ENCODE data around the gene IL1RAPL2.

IL1RAPL2 gene

DNA sequence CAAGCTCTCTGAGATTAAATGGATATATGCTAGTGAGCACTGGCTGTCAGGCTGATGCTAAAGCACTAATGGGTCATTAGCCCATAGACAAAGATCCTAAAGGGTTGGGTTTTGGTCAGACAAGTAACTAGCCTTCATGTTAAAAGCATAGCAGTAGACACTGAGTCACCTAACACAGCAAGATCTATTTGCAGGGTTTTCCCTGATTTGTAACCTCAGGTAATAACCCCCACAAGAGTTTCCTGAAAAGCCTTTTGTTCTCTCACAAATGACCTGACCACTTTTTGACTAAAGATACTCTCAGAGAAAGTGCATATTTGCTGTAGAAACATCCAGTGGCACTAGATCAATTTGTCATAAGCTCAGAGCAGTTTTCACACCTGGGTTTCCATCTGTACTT is 905.6 kb downstream of the IL1RAPL2 start:
- ChIA-PET CTCF (no interaction called here), POLR2A (interaction anchor here (0.7 kb wide), 1 partner anchor 312 kb away, joined by 3 read pairs; no protein-coding TSS in a partner anchor)
- H3K9me3 ChIP-seq (ENCODE audit: control insufficient read depth, insufficient read depth, low read depth, low read length): no peaks in the 10 kb centered on the region
- TF ChIP-seq ZNF623 (tag by site-specific recombination; IDR thresholded peaks at IDR 0.05) (no peak), ZNF10 (tag by site-specific recombination; IDR thresholded peaks at IDR 0.05) (no peak), ZNF248 (tag by site-specific recombination; IDR thresholded peaks at IDR 0.05) (no peak), ZNF169 (tag by site-specific recombination; IDR thresholded peaks at IDR 0.05) (no peak), ZNF354C (tag by site-specific recombination; IDR thresholded peaks at IDR 0.05; ENCODE audit: borderline replicate concordance, low read depth) (no peak), ZNF629 (tag by site-specific recombination; IDR thresholded peaks at IDR 0.05) (no peak), ZNF580 (tag by site-specific recombination; IDR thresholded peaks at IDR 0.05) (no peak), ZNF211 (tag by site-specific recombination; IDR thresholded peaks at IDR 0.05; ENCODE audit: low read depth) (no peak), MEIS1 (CRISPR knock-in tag; IDR thresholded peaks at IDR 0.05; ENCODE audit: borderline replicate concordance) (no peak)
- H3K27ac ChIP-seq (ENCODE audit: extremely low read depth, low read depth, low read length): no peak overlapping the region
- no peak overlapping the region for H3K4me3 ChIP-seq (ENCODE audit: low read depth, low read length)
- H3K4me1 ChIP-seq (ENCODE audit: control insufficient read depth, insufficient read depth, low read length): no peaks in the 10 kb centered on the region
- H3K36me3 ChIP-seq (ENCODE audit: control insufficient read depth in 2 of 2, insufficient read depth in 1 of 2, low read length in 2 of 2): no peaks in the 10 kb centered on the region

DNA sequence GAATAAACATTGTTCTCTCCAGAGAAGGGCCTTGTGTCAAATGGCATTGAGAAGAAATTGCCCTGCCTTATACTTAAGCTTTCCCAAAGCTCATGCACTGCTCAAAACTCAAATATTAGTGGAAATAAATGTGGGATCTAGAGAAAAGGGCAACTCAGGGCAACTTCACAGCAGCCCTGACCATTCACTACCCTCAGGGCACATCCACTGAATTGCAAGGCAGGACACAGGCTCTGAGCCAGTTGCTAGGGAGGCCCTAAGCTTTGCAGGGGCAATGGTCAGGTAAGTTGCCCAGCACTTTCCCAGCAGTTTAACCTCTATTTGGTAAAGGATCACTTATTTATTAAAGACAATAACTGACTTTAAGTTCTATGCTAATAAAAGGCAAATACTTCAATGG is 909.8 kb downstream of the IL1RAPL2 start:
- POLR2A ChIA-PET: no interaction called here
- H3K36me3 ChIP-seq (ENCODE audit: control insufficient read depth in 2 of 2, insufficient read depth in 1 of 2, low read length in 2 of 2): no peaks in the 10 kb centered on the region
- H3K9me3 ChIP-seq (ENCODE audit: control insufficient read depth, insufficient read depth, low read depth, low read length): no peaks in the 10 kb centered on the region
- H3K4me1 ChIP-seq (ENCODE audit: control insufficient read depth, insufficient read depth, low read length): no peaks in the 10 kb centered on the region
- TF ChIP-seq, protein P1, sequence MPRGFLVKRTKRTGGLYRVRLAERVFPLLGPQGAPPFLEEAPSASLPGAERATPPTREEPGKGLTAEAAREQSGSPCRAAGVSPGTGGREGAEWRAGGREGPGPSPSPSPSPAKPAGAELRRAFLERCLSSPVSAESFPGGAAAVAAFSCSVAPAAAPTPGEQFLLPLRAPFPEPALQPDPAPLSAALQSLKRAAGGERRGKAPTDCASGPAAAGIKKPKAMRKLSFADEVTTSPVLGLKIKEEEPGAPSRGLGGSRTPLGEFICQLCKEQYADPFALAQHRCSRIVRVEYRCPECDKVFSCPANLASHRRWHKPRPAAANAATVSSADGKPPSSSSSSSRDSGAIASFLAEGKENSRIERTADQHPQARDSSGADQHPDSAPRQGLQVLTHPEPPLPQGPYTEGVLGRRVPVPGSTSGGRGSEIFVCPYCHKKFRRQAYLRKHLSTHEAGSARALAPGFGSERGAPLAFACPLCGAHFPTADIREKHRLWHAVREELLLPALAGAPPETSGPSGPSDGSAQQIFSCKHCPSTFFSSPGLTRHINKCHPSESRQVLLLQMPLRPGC (tag by site-specific recombination; IDR thresholded peaks at IDR 0.05): no peak
- TF ChIP-seq ZNF37A (tag by site-specific recombination; IDR thresholded peaks at IDR 0.05) (no peak), ZNF449 (tag by site-specific recombination; IDR thresholded peaks at IDR 0.05) (no peak), ZNF335 (tag by site-specific recombination; conservative IDR thresholded peaks at IDR 0.05) (no peak), ZNF311 (tag by site-specific recombination; IDR thresholded peaks at IDR 0.05; ENCODE audit: borderline replicate concordance) (no peak), KLF9 (tag by site-specific recombination; IDR thresholded peaks at IDR 0.05; ENCODE audit: low read depth) (no peak), ZNF830 (tag by site-specific recombination; IDR thresholded peaks at IDR 0.05; ENCODE audit: low read depth) (no peak), ZNF544 (tag by site-specific recombination; IDR thresholded peaks at IDR 0.05) (no peak), MEIS1 (CRISPR knock-in tag; IDR thresholded peaks at IDR 0.05; ENCODE audit: borderline replicate concordance) (no peak), ZNF560 (tag by site-specific recombination; IDR thresholded peaks at IDR 0.05; ENCODE audit: borderline replicate concordance) (no peak), ZNF16 (tag by site-specific recombination; IDR thresholded peaks at IDR 0.05; ENCODE audit: low read depth) (no peak)
- TF ChIP-seq, protein P2, sequence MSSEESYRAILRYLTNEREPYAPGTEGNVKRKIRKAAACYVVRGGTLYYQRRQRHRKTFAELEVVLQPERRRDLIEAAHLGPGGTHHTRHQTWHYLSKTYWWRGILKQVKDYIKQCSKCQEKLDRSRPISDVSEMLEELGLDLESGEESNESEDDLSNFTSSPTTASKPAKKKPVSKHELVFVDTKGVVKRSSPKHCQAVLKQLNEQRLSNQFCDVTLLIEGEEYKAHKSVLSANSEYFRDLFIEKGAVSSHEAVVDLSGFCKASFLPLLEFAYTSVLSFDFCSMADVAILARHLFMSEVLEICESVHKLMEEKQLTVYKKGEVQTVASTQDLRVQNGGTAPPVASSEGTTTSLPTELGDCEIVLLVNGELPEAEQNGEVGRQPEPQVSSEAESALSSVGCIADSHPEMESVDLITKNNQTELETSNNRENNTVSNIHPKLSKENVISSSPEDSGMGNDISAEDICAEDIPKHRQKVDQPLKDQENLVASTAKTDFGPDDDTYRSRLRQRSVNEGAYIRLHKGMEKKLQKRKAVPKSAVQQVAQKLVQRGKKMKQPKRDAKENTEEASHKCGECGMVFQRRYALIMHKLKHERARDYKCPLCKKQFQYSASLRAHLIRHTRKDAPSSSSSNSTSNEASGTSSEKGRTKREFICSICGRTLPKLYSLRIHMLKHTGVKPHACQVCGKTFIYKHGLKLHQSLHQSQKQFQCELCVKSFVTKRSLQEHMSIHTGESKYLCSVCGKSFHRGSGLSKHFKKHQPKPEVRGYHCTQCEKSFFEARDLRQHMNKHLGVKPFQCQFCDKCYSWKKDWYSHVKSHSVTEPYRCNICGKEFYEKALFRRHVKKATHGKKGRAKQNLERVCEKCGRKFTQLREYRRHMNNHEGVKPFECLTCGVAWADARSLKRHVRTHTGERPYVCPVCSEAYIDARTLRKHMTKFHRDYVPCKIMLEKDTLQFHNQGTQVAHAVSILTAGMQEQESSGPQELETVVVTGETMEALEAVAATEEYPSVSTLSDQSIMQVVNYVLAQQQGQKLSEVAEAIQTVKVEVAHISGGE (tag by site-specific recombination; conservative IDR thresholded peaks at IDR 0.05; ENCODE audit: low read depth): no peak
- H3K27ac ChIP-seq (ENCODE audit: extremely low read depth, low read depth, low read length): no peak overlapping the region
- H3K4me3 ChIP-seq (ENCODE audit: low read depth, low read length): no peak overlapping the region
- CTCF ChIA-PET: no interaction called here

All from HEK293 (cell line).